Retinal pigment epithelial cell (primary cell): ENCODE measurements around the gene C16orf46.

Experiments
- DNase-seq: peaks from one replicate; pipeline ENCODE4 v3.0.0-alpha.2; 2010; ENCODE audit warnings: low read depth
- H3K4me3 ChIP-seq: 2 replicates; pipeline ENCODE4 v1.5.1; 2011; ENCODE audit warnings: mild to moderate bottlenecking, low read length, control low read depth, moderate library complexity
- CTCF ChIP-seq: conservative IDR thresholded peaks from 2 replicates; pipeline ENCODE4 v1.5.1; 2011; ENCODE audit warnings: low read depth, low read length, control low read depth, inconsistent platforms

Gene C16orf46

GRCh38 chr16:81018496-81018895 lies 58.5 kb downstream of the C16orf46 start:
- DNase-seq: no peak
- no peak for TF ChIP-seq CTCF
- H3K4me3 ChIP-seq: no peak overlapping the region

GRCh38 chr16:81014672-81015071 lies 62.4 kb downstream of the C16orf46 start:
- no peak for TF ChIP-seq CTCF
- H3K4me3 ChIP-seq: no peak overlapping the region
- no peak for DNase-seq

GRCh38 chr16:81012974-81013373 lies 64.1 kb downstream of the C16orf46 start:
- no peak for TF ChIP-seq CTCF
- no peak for DNase-seq
- H3K4me3 ChIP-seq: no peak overlapping the region
